ENCODE data around the gene PTPRN2. TPM values are rescaled to one million over a fixed set of nuclear protein-coding genes. Genes with fewer than 3 reads are reported as not detected.

PTPRN2 gene
- total RNA-seq, 1 donor from 2014 or later = 1.8 TPM

- ChIA-PET CTCF (no interaction called here), POLR2A (no interaction called here)
- Mint-ChIP-seq H3K4me3 (no peak overlapping the region), H3K36me3 (ENCODE audit: low read depth) (no peaks in the 10 kb centered on the region), H3K27me3 (no peaks in the 10 kb centered on the region), H3K9me3 (peaks cover 13% of the 10 kb centered on the region), H3K4me1 (no peaks in the 10 kb centered on the region), H3K27ac (no peak overlapping the region)
- intact Hi-C loops (cut with micrococcal nuclease) = no loop called here
- ATAC-seq (ENCODE audit: low read depth) (no peak), DNase-seq (no peak)
- no peak for TF ChIP-seq CTCF (IDR thresholded peaks at IDR 0.05)
These were observed 821.5 kb downstream of the PTPRN2 start for GRCh38 chr7:157766098-157766497.

- no peak for DNase-seq
- ChIA-PET POLR2A (no interaction called here), CTCF (no interaction called here)
- H3K4me3 Mint-ChIP-seq = no peak overlapping the region
- no peak for TF ChIP-seq CTCF (IDR thresholded peaks at IDR 0.05)
- ATAC-seq (ENCODE audit: low read depth) = no peak
- no peaks in the 10 kb centered on the region for H3K27me3 Mint-ChIP-seq
- intact Hi-C loops (cut with micrococcal nuclease) = no loop called here
- no peaks in the 10 kb centered on the region for H3K36me3 Mint-ChIP-seq (ENCODE audit: low read depth)
- no peaks in the 10 kb centered on the region for H3K4me1 Mint-ChIP-seq
- peaks cover 13% of the 10 kb centered on the region for H3K9me3 Mint-ChIP-seq
- H3K27ac Mint-ChIP-seq = no peak overlapping the region
These were observed 822.6 kb downstream of the PTPRN2 start for GRCh38 chr7:157764946-157765537.

GRCh38 chr7:157764193-157764592 lies 823.4 kb downstream of the PTPRN2 start:
- no peaks in the 10 kb centered on the region for H3K27me3 Mint-ChIP-seq
- CTCF ChIA-PET = no interaction called here
- TF ChIP-seq CTCF (IDR thresholded peaks at IDR 0.05) = no peak
- no peaks in the 10 kb centered on the region for H3K36me3 Mint-ChIP-seq (ENCODE audit: low read depth)
- no peaks in the 10 kb centered on the region for H3K4me1 Mint-ChIP-seq
- DNase-seq (no peak), ATAC-seq (ENCODE audit: low read depth) (no peak)
- POLR2A ChIA-PET = no interaction called here
- intact Hi-C loops (cut with micrococcal nuclease) = no loop called here
- H3K27ac Mint-ChIP-seq = no peak overlapping the region
- H3K9me3 Mint-ChIP-seq = peaks cover 13% of the 10 kb centered on the region
- H3K4me3 Mint-ChIP-seq = no peak overlapping the region

- Mint-ChIP-seq H3K36me3 (ENCODE audit: low read depth) (no peaks in the 10 kb centered on the region), H3K9me3 (peaks cover 13% of the 10 kb centered on the region), H3K4me1 (no peaks in the 10 kb centered on the region), H3K27ac (no peak overlapping the region), H3K27me3 (no peaks in the 10 kb centered on the region), H3K4me3 (no peak overlapping the region)
- no peak for TF ChIP-seq CTCF (IDR thresholded peaks at IDR 0.05)
- intact Hi-C loops (cut with micrococcal nuclease) = no loop called here
- DNase-seq (no peak), ATAC-seq (ENCODE audit: low read depth) (no peak)
- ChIA-PET CTCF (no interaction called here), POLR2A (no interaction called here)
These were observed 824.2 kb downstream of the PTPRN2 start for GRCh38 chr7:157763279-157764000.

GRCh38 chr7:157762824-157763223 lies 824.8 kb downstream of the PTPRN2 start:
- ATAC-seq (ENCODE audit: low read depth) = no peak

More at GRCh38 chr7:157762824-157763223, 824.8 kb downstream of the PTPRN2 start:
- Mint-ChIP-seq H3K4me3 (no peak overlapping the region), H3K27me3 (no peaks in the 10 kb centered on the region), H3K27ac (no peak overlapping the region), H3K4me1 (no peaks in the 10 kb centered on the region), H3K36me3 (ENCODE audit: low read depth) (no peaks in the 10 kb centered on the region), H3K9me3 (peaks cover 13% of the 10 kb centered on the region)
- POLR2A ChIA-PET = no interaction called here
- intact Hi-C loops (cut with micrococcal nuclease) = no loop called here
- no peak for DNase-seq
- no peak for TF ChIP-seq CTCF (IDR thresholded peaks at IDR 0.05)
- CTCF ChIA-PET = no interaction called here
